Transverse colon (tissue), 4 donors: ENCODE measurements around the gene NBEA. TPM values are rescaled to one million over a fixed set of nuclear protein-coding genes. Genes with fewer than 3 reads are reported as not detected.

Experiments
- DNase-seq: peaks from one replicate; pipeline ENCODE4 v3.0.0-alpha.2; 2019
- H3K27ac ChIP-seq, 4 donors: fragments of 200-600 bp; sonication (generic); 2 replicates each; pipeline ENCODE4 v1.5.1; 2016 to 2018; ENCODE audit warnings: inconsistent platforms in 4 of 4
- H3K27me3 ChIP-seq: fragments of 200-600 bp; sonication (generic); 2 replicates; pipeline ENCODE4 v1.5.1; 2017; ENCODE audit warnings: inconsistent platforms
- H3K36me3 ChIP-seq, 4 donors: fragments of 200-600 bp; sonication (generic); 2 replicates each; pipeline ENCODE4 v1.5.1; 2017 to 2019; ENCODE audit warnings: inconsistent platforms in 4 of 4
- H3K4me1 ChIP-seq, 4 donors: fragments of 200-600 bp; sonication (generic); 2 replicates each; pipeline ENCODE4 v1.5.1; 2017 to 2020; ENCODE audit warnings: inconsistent platforms in 4 of 4
- H3K4me3 ChIP-seq, 4 donors: fragments of 200-600 bp; sonication (generic); 1 replicate in 1 of 4; 2 replicates in 3 of 4; pipeline versions ENCODE4 v1.5.1 to v1.6.1; 2017 to 2019; ENCODE audit warnings: inconsistent platforms in 4 of 4
- H3K9me3 ChIP-seq, 2 donors: fragments of 200-600 bp; sonication (generic); 2 replicates each; pipeline ENCODE4 v1.5.1; 2017 to 2019; ENCODE audit warnings: inconsistent platforms in 2 of 2
- EP300 ChIP-seq: sonication (generic); formaldehyde crosslinking; IDR thresholded peaks from one replicate; pipeline ENCODE4 v1.6.1; 2017; ENCODE audit warnings: antibody characterized with exemption, low read depth
- POLR2A ChIP-seq: fragments of 450-650 bp; IDR thresholded peaks from one replicate; pipeline ENCODE4 v1.6.1; 2016; ENCODE audit warnings: antibody characterized with exemption, mild to moderate bottlenecking, moderate library complexity
- POLR2AphosphoS5 ChIP-seq, 3 donors: sonication (generic); formaldehyde crosslinking; IDR thresholded peaks; one replicate each; pipeline ENCODE4 v1.6.1; 2016; ENCODE audit warnings: antibody characterized with exemption in 3 of 3
- WGBS, 2 donors: methylation state at CpG; one replicate each; pipeline ENCODE4 v1.1.5; 2018; ENCODE audit warnings: low coverage in 1 of 2; 5-methylcytosine and 5-hydroxymethylcytosine counted together
- in situ Hi-C, 4 donors: fragments of 200-750 bp; cut with MboI; loops; one replicate each; pipeline versions ENCODE4 v1.15.0 to v1.15.1; 2017; ENCODE audit warnings: low sequenced_read_pairs in 3 of 4, low pct_ligation_motif_present in 1 of 4, low pct_unique_long_range_greater_than_20kb in 1 of 4
- intact Hi-C: fragments of 100-400 bp; cut with DNase I; formaldehyde crosslinking; loops from one replicate; pipeline ENCODE4 v1.15.1; 2023; ENCODE audit warnings: low total_unique reads
- small RNA-seq, 4 donors: library from RNA; depleted of rRNA; stranded (forward); fragments of <200 nt; gene quantifications; one replicate each; pipeline ENCODE3, GENCODE V24; 2016
- total RNA-seq, 4 donors: library from RNA; depleted of rRNA; stranded (reverse); fragments of >200 nt; gene quantifications; one replicate each; pipeline ENCODE4 v1.1.0, GENCODE V29; 2016
- TF ChIP-seq, protein P1 (sequence below), 5 experiments: fragments of 200-600 bp in 3 of 5; fragments of 450-650 bp in 2 of 5; sonication (generic) in 3 of 5; IDR thresholded peaks; 1 replicate in 2 of 5; 2 replicates in 3 of 5; pipeline ENCODE4 v1.5.1; 2016 to 2017; ENCODE audit warnings: antibody characterized with exemption in 5 of 5, inconsistent platforms in 3 of 5, mild to moderate bottlenecking in 2 of 5, moderate library complexity in 1 of 5

Gene NBEA
- total RNA-seq, 4 donors from 2014 or later, result 8.2 to 21.1 (median 12.5) TPM

DNA sequence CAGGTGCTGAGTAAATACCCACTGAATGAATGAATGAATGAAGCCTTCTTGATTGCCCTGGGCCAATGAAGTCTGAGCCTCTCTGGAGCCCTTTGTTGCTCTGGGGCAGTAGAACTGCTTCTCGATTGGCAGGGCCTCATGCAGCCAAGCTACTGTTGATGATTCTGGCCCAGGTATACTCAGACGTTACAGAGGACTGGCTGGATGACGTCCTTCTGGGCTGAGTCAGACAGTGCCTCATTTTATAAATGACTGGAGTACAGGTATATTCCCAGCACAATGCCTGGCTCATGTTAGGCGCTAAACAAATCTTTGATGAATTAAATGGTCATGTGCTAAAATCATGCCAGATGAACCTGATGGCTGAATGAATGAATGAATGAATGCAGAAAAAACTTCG is 778.2 kb downstream of the NBEA start:
- in situ Hi-C loops (no loop called here), intact Hi-C loops (no loop called here)
- Histone ChIP-seq H3K27ac (no peak overlapping the region), H3K4me3 (no peak overlapping the region), H3K9me3 (no peaks in the 10 kb centered on the region), H3K27me3 (peaks cover 5% of the 10 kb centered on the region), H3K4me1 (peaks cover 7 to 26% (median 8%) of the 10 kb centered on the region in 4 donors), H3K36me3 (no peaks in the 10 kb centered on the region)
- WGBS, 2 donors, result 77 to 85% methylated on average over 3 to 5 of the region's 5 CpGs
- no peak for DNase-seq
- TF ChIP-seq EP300, result no peak
- no peak for TF ChIP-seq POLR2A
- no peak for TF ChIP-seq POLR2AphosphoS5 (IDR thresholded peaks at IDR 0.05)
- TF ChIP-seq, protein P1, sequence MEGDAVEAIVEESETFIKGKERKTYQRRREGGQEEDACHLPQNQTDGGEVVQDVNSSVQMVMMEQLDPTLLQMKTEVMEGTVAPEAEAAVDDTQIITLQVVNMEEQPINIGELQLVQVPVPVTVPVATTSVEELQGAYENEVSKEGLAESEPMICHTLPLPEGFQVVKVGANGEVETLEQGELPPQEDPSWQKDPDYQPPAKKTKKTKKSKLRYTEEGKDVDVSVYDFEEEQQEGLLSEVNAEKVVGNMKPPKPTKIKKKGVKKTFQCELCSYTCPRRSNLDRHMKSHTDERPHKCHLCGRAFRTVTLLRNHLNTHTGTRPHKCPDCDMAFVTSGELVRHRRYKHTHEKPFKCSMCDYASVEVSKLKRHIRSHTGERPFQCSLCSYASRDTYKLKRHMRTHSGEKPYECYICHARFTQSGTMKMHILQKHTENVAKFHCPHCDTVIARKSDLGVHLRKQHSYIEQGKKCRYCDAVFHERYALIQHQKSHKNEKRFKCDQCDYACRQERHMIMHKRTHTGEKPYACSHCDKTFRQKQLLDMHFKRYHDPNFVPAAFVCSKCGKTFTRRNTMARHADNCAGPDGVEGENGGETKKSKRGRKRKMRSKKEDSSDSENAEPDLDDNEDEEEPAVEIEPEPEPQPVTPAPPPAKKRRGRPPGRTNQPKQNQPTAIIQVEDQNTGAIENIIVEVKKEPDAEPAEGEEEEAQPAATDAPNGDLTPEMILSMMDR (IDR thresholded peaks at IDR 0.05), result no peak

DNA sequence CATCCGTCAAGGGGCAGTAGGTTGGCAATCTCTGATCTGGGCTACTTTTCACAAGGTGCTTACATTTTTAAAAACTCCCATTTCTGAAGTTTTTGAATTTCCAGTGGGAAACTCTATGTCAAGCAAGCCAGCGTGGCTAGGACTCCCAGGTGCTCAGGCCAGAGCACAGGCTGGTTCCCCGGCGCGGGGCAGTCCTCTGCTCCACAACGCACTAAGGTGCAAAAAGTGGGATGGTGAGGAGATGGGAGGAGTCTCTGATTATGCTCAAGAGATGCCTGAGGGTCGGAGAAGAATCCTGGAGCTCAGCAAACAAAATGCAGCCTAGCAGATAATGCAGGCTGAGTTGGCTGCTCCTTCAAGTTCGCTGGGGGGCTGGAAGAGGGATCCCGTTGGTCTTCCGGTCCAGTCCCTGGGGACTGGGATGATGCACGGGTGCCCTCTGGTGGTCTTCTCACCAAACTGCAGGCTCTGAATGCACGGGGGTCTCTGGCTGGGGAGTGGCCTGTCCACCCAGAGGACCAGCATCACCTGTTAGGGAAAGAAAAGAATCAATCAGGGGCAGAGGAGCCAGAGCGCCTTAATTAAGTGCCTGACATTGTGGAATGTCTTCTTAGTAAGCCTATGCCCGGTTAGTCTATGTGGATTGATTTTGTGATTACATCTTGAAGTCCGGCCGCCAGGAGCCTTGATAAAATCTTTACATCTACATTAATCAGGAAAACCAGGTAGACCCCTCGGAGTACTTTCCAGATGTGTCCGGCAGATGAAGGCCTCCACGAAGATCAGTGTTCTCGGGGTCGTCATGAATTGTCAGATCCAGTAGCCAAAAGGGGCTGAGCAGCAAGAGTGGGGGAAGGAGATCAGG is 778.9 kb downstream of the NBEA start:
- Histone ChIP-seq H3K4me3 (peak overlapping the region in 1 of 4 donors; percentile 15), H3K36me3 (no peaks in the 10 kb centered on the region), H3K27me3 (peaks cover 5% of the 10 kb centered on the region), H3K9me3 (no peaks in the 10 kb centered on the region), H3K27ac (peak overlapping the region in 1 of 4 donors; percentile 72), H3K4me1 (peaks cover 7 to 26% (median 8%) of the 10 kb centered on the region in 4 donors)
- intact Hi-C loops (no loop called here), in situ Hi-C loops (no loop called here)
- 44 to 65% methylated on average over 6 to 21 of the region's 21 CpGs for WGBS, 2 donors
- TF ChIP-seq, protein P1 (IDR thresholded peaks at IDR 0.05), result peak; percentile 72 to 91 (median 83)
- TF ChIP-seq POLR2AphosphoS5 (IDR thresholded peaks at IDR 0.05), result no peak
- no peak for TF ChIP-seq POLR2A
- no peak for TF ChIP-seq EP300
- DNase-seq, result peak; percentile 42

Small RNA genes within 50 kb of the gene (small RNA-seq; reads per million reads assigned to genes)
- 0 reads per million in 4 donors for gene RF00017
